Pancreas (tissue), 10 donors: Measurements from ENCODE around the gene LGALS4. TPM values are rescaled to one million over a fixed set of nuclear protein-coding genes. Genes with fewer than 3 reads are reported as not detected.

Experiments
- ATAC-seq, 4 donors: fragments of 200-7000 bp; cut with Tn5 transposase; one replicate each; pipeline versions ENCODE4 v1.8.0 to v1.9.1; 2020; ENCODE audit warnings: mild to moderate bottlenecking in 4 of 4, moderate library complexity in 4 of 4
- DNase-seq, 6 donors: peaks; one replicate each; pipeline ENCODE4 v3.0.0-alpha.2; 2020
- FAIRE-seq: peaks from 2 replicates; lab custom pipeline; 2012; peaks lifted over from hg19 to GRCh38; lab: Jason Lieb, UNC
- H3K27ac ChIP-seq, 4 donors: fragments of 200-600 bp; sonication (generic); 1 replicate in 3 of 4; 2 replicates in 1 of 4; pipeline versions ENCODE4 v1.5.0 to v1.8.0; 2020
- H3K27me3 ChIP-seq, 4 donors: fragments of 200-600 bp; one replicate each; pipeline ENCODE4 v1.8.0; 2021
- H3K36me3 ChIP-seq, 3 donors: fragments of 200-600 bp; sonication (generic) in 1 of 3; one replicate each; pipeline versions ENCODE4 v1.5.0 to v1.8.0; 2020 to 2021
- H3K4me1 ChIP-seq, 3 donors: fragments of 200-600 bp; one replicate each; pipeline ENCODE4 v1.8.0; 2021
- H3K4me3 ChIP-seq, 4 donors: fragments of 200-600 bp; sonication (generic) in 2 of 4; one replicate each; pipeline versions ENCODE4 v1.5.0 to v1.8.0; 2020 to 2021
- H3K9me3 ChIP-seq, 4 donors: fragments of 200-600 bp; one replicate each; pipeline ENCODE4 v1.8.0; 2021
- WGBS, 2 donors: extraction: QIAGEN DNeasy Blood & Tissue Kit; methylation state at CpG; one replicate each; pipeline ENCODE4 v1.1.7; 2013; 5-methylcytosine and 5-hydroxymethylcytosine counted together
- intact Hi-C, 3 donors: fragments of 100-400 bp; cut with DNase I; formaldehyde crosslinking; loops; one replicate each; pipeline versions ENCODE4 v1.11.1 to v1.14.2; 2022
- polyA plus RNA-seq, 2 donors: library from polyadenylated mRNA; stranded (reverse); fragments of 200-250 nt; gene quantifications; one replicate each; pipeline ENCODE4 v1.2.3, GENCODE V29; 2013
- total RNA-seq, 6 donors: library from RNA; stranded (reverse); fragmentation: NEBNext Ultra II Directional in 4 of 6; extraction: Animal tissue kit (Norgen Biotek cat#: 25700) in 4 of 6; gene quantifications; one replicate each; pipeline versions ENCODE4 v1.2.1 to v1.2.4, GENCODE V29; 2021 to 2023
- TF ChIP-seq, protein P1 (sequence below), 4 donors: fragments of 200-600 bp; sonication (generic) in 3 of 4; IDR thresholded peaks; one replicate each; pipeline versions ENCODE4 v1.5.0 to v1.8.0; 2021; ENCODE audit warnings: antibody characterized with exemption in 4 of 4
- donor health status: healthy with polysubstance abuse.
- donor health status: DM: no; HTN: no; CAD: no; lungs with moderate emphysema.
- donor health status: DM: no; HTN: no; CAD: no.
- donor health status: control.
- donor health status: control.
- donor health status: Bipolar disorder and iron deficiency.
- donor health status: DM: yes; HTN: yes; CAD: no.
- donor health status: DM: no; HTN: no; CAD: no.
- donor health status: DM: no; HTN: no; CAD: no.
- donor health status: DM: yes; HTN: yes; CAD: no.

LGALS4 gene
- total and polyA plus RNA-seq, 8 donors, result 14.2 to 135 (median 73.8) TPM

- Histone ChIP-seq H3K36me3 (peaks cover 20 to 61% (median 58%) of the 10 kb centered on the region in 3 donors), H3K9me3 (no peaks in the 10 kb centered on the region), H3K27me3 (no peaks in the 10 kb centered on the region), H3K4me1 (peaks cover 7 to 29% (median 20%) of the 10 kb centered on the region in 3 donors), H3K27ac (no peak overlapping the region), H3K4me3 (no peak overlapping the region)
- TF ChIP-seq, protein P1, sequence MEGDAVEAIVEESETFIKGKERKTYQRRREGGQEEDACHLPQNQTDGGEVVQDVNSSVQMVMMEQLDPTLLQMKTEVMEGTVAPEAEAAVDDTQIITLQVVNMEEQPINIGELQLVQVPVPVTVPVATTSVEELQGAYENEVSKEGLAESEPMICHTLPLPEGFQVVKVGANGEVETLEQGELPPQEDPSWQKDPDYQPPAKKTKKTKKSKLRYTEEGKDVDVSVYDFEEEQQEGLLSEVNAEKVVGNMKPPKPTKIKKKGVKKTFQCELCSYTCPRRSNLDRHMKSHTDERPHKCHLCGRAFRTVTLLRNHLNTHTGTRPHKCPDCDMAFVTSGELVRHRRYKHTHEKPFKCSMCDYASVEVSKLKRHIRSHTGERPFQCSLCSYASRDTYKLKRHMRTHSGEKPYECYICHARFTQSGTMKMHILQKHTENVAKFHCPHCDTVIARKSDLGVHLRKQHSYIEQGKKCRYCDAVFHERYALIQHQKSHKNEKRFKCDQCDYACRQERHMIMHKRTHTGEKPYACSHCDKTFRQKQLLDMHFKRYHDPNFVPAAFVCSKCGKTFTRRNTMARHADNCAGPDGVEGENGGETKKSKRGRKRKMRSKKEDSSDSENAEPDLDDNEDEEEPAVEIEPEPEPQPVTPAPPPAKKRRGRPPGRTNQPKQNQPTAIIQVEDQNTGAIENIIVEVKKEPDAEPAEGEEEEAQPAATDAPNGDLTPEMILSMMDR (IDR thresholded peaks at IDR 0.05), result no peak
- FAIRE-seq (no peak), ATAC-seq (no peak), DNase-seq (no peak)
- 69 to 71% methylated on average over 2 of the region's 2 CpGs for WGBS, 2 donors
- intact Hi-C loops, result no loop called here
Measured at GRCh38 chr19:38846097-38846496, 33.4 kb upstream of the LGALS4 start.

- DNase-seq, result peak in 2 of 6 donors; percentile 10 to 18
- Histone ChIP-seq H3K36me3 (peaks cover 20 to 67% (median 58%) of the 10 kb centered on the region in 3 donors), H3K27ac (no peak overlapping the region), H3K9me3 (no peaks in the 10 kb centered on the region), H3K4me3 (no peak overlapping the region), H3K27me3 (no peaks in the 10 kb centered on the region), H3K4me1 (peaks cover 12 to 34% (median 21%) of the 10 kb centered on the region in 3 donors)
- TF ChIP-seq, protein P1 (IDR thresholded peaks at IDR 0.05), result no peak
- no peak for ATAC-seq
- intact Hi-C loops, result no loop called here
- 84 to 94% methylated on average over 14 of the region's 14 CpGs for WGBS, 2 donors
- no peak for FAIRE-seq
Measured at GRCh38 chr19:38845374-38846024, 32.8 kb upstream of the LGALS4 start.

GRCh38 chr19:38844093-38844686 is 31.4 kb upstream of the LGALS4 start:
- ATAC-seq, result no peak
- peaks cover 18 to 39% (median 21%) of the 10 kb centered on the region in 3 donors for H3K4me1 ChIP-seq
- 88 to 91% methylated on average over 11 of the region's 11 CpGs for WGBS, 2 donors
- intact Hi-C loops, result no loop called here
- H3K9me3 ChIP-seq, result no peaks in the 10 kb centered on the region
- FAIRE-seq, result no peak
- peak in 2 of 6 donors; percentile 7 to 19 for DNase-seq
- H3K27ac ChIP-seq, result no peak overlapping the region
- TF ChIP-seq, protein P1 (IDR thresholded peaks at IDR 0.05), result no peak
- no peaks in the 10 kb centered on the region for H3K27me3 ChIP-seq
- no peak overlapping the region for H3K4me3 ChIP-seq
- peaks cover 20 to 80% (median 65%) of the 10 kb centered on the region in 3 donors for H3K36me3 ChIP-seq

GRCh38 chr19:38843175-38843758 is 30.5 kb upstream of the LGALS4 start:
- 97 to 99% methylated on average over 9 of the region's 9 CpGs for WGBS, 2 donors
- no peak for FAIRE-seq
- intact Hi-C loops, result no loop called here

More at GRCh38 chr19:38843175-38843758, 30.5 kb upstream of the LGALS4 start:
- DNase-seq, result peak in 2 of 6 donors; percentile 36 to 70
- peaks cover 20 to 89% (median 66%) of the 10 kb centered on the region in 3 donors for H3K36me3 ChIP-seq
- no peak overlapping the region for H3K4me3 ChIP-seq
- TF ChIP-seq, protein P1 (IDR thresholded peaks at IDR 0.05), result no peak
- H3K27me3 ChIP-seq, result no peaks in the 10 kb centered on the region
- peaks cover 20 to 44% (median 27%) of the 10 kb centered on the region in 3 donors for H3K4me1 ChIP-seq
- ATAC-seq, result no peak
- H3K27ac ChIP-seq, result no peak overlapping the region
- H3K9me3 ChIP-seq, result no peaks in the 10 kb centered on the region
